Tibial nerve (tissue), 3 donors: Measurements from ENCODE around the gene XYLT1.

Experiments used
- POLR2A ChIP-seq, 2 donors: fragments of 450-650 bp; IDR thresholded peaks; one replicate each; pipeline ENCODE4 v1.6.1; 2017; ENCODE audit warnings: antibody characterized with exemption in 2 of 2, mild to moderate bottlenecking in 2 of 2, moderate library complexity in 2 of 2
- TF ChIP-seq, protein P1 (sequence below), 5 experiments: fragments of 200-600 bp in 3 of 5; fragments of 450-650 bp in 2 of 5; sonication (generic) in 3 of 5; IDR thresholded peaks; one replicate each; pipeline ENCODE4 v1.5.1; 2016 to 2019; ENCODE audit warnings: antibody characterized with exemption in 5 of 5, mild to moderate bottlenecking in 3 of 5, moderate library complexity in 2 of 5

DNA sequence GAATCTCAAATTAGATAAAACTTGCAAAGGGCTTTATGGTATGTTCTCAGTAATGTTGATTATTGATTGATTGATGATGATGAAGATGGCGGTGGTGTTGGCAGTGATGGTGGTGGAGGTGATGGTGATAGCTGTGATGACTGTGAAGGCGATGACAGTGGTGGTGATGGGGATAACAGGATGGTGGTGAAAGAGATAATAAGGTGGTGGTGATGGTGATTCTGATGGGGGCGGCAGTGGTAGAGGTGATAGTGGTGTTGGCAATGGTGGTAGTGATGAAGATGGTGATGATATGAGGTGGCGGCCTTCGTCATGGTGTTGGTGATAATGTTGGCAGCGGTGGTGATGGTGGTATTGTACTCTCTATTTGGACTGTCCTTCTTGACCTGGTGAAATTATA is 238.3 kb downstream of the XYLT1 start:
- TF ChIP-seq, protein P1, sequence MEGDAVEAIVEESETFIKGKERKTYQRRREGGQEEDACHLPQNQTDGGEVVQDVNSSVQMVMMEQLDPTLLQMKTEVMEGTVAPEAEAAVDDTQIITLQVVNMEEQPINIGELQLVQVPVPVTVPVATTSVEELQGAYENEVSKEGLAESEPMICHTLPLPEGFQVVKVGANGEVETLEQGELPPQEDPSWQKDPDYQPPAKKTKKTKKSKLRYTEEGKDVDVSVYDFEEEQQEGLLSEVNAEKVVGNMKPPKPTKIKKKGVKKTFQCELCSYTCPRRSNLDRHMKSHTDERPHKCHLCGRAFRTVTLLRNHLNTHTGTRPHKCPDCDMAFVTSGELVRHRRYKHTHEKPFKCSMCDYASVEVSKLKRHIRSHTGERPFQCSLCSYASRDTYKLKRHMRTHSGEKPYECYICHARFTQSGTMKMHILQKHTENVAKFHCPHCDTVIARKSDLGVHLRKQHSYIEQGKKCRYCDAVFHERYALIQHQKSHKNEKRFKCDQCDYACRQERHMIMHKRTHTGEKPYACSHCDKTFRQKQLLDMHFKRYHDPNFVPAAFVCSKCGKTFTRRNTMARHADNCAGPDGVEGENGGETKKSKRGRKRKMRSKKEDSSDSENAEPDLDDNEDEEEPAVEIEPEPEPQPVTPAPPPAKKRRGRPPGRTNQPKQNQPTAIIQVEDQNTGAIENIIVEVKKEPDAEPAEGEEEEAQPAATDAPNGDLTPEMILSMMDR (IDR thresholded peaks at IDR 0.05) = no peak
- no peak for TF ChIP-seq POLR2A (IDR thresholded peaks at IDR 0.05)
